Endodermal cell (in vitro differentiated cells): Measurements from ENCODE around the gene OSBPL9. TPM values are rescaled to one million over a fixed set of nuclear protein-coding genes. Genes with fewer than 3 reads are reported as not detected.

ENCODE experiments used
- DNase-seq: peaks from one replicate; pipeline ENCODE4 v3.0.0-alpha.2; 2017
- H3K27ac ChIP-seq: 2 replicates; pipeline ENCODE4 v1.5.1; 2013; ENCODE audit warnings: mild to moderate bottlenecking, low read depth, low read length, moderate library complexity
- H3K27me3 ChIP-seq: 2 replicates; pipeline ENCODE4 v1.6.1; 2013; ENCODE audit warnings: mild to moderate bottlenecking, low read length, moderate library complexity; ENCODE audit not compliant: insufficient read depth, control insufficient read depth, poor library complexity, severe bottlenecking
- H3K36me3 ChIP-seq: 2 replicates; pipeline ENCODE4 v1.7.0; 2013; ENCODE audit warnings: mild to moderate bottlenecking, low read length, moderate library complexity; ENCODE audit not compliant: control insufficient read depth, insufficient read depth
- H3K4me1 ChIP-seq: one replicate; pipeline ENCODE4 v1.7.0; 2013; ENCODE audit warnings: low read length; ENCODE audit not compliant: control insufficient read depth, insufficient read depth
- H3K4me3 ChIP-seq: 2 replicates; pipeline ENCODE4 v1.5.1; 2013; ENCODE audit warnings: mild to moderate bottlenecking, low read length, moderate library complexity
- H3K9ac ChIP-seq: 2 replicates; pipeline ENCODE4 v1.6.1; 2013; ENCODE audit warnings: mild to moderate bottlenecking, low read length, moderate library complexity; ENCODE audit not compliant: poor library complexity, severe bottlenecking; ENCODE audit errors: extremely low read depth
- H3K9me3 ChIP-seq: 2 replicates; pipeline ENCODE4 v1.6.1; 2013; ENCODE audit warnings: mild to moderate bottlenecking, low read length, moderate library complexity; ENCODE audit not compliant: control insufficient read depth
- H3K27ac Mint-ChIP-seq: 2 replicates; pipeline ENCODE4 v1.8.0; 2020; ENCODE audit warnings: mixed read lengths
- H3K27me3 Mint-ChIP-seq: 2 replicates; pipeline ENCODE4 v1.8.0; 2021; ENCODE audit warnings: mild to moderate bottlenecking, mixed read lengths; ENCODE audit not compliant: insufficient read depth
- H3K36me3 Mint-ChIP-seq: 2 replicates; pipeline ENCODE4 v1.8.0; 2020; ENCODE audit warnings: low read depth, mixed read lengths
- H3K4me1 Mint-ChIP-seq: 2 replicates; pipeline ENCODE4 v1.8.0; 2020; ENCODE audit warnings: mixed read lengths
- H3K4me3 Mint-ChIP-seq: 2 replicates; pipeline ENCODE4 v1.8.0; 2020; ENCODE audit warnings: mild to moderate bottlenecking, moderate library complexity, mixed read lengths
- H3K9me3 Mint-ChIP-seq: 2 replicates; pipeline ENCODE4 v1.8.0; 2020; ENCODE audit warnings: mild to moderate bottlenecking, mixed read lengths
- WGBS, 2 experiments: methylation state at CpG; one replicate each; pipeline versions ENCODE4 v1.1.5 to v1.1.7; 2013; ENCODE audit warnings: missing lambda C conversion rate in 2 of 2, mixed read lengths in 1 of 2; ENCODE audit not compliant: insufficient coverage in 1 of 2, insufficient read length in 1 of 2; 5-methylcytosine and 5-hydroxymethylcytosine counted together
- total RNA-seq, 2 donors: library from RNA; stranded (reverse); fragmentation: NEBNext Ultra II Directional in 1 of 2; extraction: Animal tissue kit (Norgen Biotek cat#: 25700) in 1 of 2; gene quantifications; 2 replicates in 1 of 2; 3 replicates in 1 of 2; pipeline ENCODE4 v1.2.1, GENCODE V29; 2021
- TF ChIP-seq, protein P1 (sequence below): fragments of 200-600 bp; sonication (generic); conservative IDR thresholded peaks from 2 replicates; pipeline ENCODE4 v1.5.0; 2021; ENCODE audit warnings: antibody characterized with exemption, mild to moderate bottlenecking

Gene OSBPL9
- total RNA-seq, 2 donors from 2014 or later, result 76.9 to 93.3 TPM

DNA sequence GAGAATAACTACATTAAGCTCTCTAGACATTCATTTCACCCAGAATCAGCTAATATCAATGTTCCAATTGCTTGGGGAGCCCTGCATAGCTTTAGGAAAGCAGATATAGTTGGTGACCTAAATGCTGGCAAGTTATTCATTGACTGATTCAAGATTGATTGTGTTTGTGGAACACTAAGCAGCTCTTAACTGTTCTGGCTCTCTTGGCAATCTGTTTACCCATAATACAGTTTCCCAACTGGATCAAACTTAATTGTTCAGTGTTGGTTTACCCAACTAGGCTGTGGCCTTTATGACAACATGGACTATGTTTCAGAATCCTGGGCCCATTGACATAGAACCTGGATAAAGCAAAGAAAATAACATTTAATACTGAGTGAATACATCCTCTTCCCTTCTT lies 178.0 kb downstream of the OSBPL9 start:
- Histone ChIP-seq H3K4me1 (no peaks in the 10 kb centered on the region), H3K4me3 (no peak overlapping the region), H3K9me3 (no peaks in the 10 kb centered on the region), H3K9ac (no peak overlapping the region), H3K36me3 (peaks cover 82% of the 10 kb centered on the region), H3K27me3 (no peaks in the 10 kb centered on the region), H3K27ac (no peak overlapping the region)
- Mint-ChIP-seq H3K4me1 (no peaks in the 10 kb centered on the region), H3K27me3 (no peaks in the 10 kb centered on the region), H3K27ac (no peak overlapping the region), H3K36me3 (peaks cover 59% of the 10 kb centered on the region), H3K9me3 (no peaks in the 10 kb centered on the region), H3K4me3 (no peak overlapping the region)
- TF ChIP-seq, protein P1, sequence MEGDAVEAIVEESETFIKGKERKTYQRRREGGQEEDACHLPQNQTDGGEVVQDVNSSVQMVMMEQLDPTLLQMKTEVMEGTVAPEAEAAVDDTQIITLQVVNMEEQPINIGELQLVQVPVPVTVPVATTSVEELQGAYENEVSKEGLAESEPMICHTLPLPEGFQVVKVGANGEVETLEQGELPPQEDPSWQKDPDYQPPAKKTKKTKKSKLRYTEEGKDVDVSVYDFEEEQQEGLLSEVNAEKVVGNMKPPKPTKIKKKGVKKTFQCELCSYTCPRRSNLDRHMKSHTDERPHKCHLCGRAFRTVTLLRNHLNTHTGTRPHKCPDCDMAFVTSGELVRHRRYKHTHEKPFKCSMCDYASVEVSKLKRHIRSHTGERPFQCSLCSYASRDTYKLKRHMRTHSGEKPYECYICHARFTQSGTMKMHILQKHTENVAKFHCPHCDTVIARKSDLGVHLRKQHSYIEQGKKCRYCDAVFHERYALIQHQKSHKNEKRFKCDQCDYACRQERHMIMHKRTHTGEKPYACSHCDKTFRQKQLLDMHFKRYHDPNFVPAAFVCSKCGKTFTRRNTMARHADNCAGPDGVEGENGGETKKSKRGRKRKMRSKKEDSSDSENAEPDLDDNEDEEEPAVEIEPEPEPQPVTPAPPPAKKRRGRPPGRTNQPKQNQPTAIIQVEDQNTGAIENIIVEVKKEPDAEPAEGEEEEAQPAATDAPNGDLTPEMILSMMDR, result no peak
- no peak for DNase-seq

DNA sequence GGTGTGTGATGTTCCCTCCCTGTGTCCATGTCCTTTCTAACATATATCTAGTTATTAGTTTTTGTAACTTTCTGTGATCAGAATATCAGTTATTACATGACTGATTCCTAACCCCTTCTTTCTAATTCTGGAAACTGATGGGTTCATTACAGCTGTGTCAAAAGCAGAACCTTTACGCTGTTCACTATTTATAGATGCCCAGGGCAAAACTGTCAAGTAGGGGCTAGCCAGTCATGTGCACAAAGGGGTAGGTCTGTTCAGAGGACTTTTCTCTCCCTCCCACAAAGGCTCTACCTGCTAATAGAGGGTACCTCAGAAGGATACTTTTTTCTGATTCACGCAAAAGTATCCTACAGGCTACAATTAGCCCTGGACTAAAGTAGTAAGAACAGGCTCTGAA lies 182.5 kb downstream of the OSBPL9 start:
- Histone ChIP-seq H3K27ac (no peak overlapping the region), H3K9ac (no peak overlapping the region), H3K4me1 (no peaks in the 10 kb centered on the region), H3K9me3 (no peaks in the 10 kb centered on the region), H3K4me3 (no peak overlapping the region), H3K36me3 (peaks cover 75% of the 10 kb centered on the region), H3K27me3 (no peaks in the 10 kb centered on the region)
- Mint-ChIP-seq H3K9me3 (no peaks in the 10 kb centered on the region), H3K4me1 (no peaks in the 10 kb centered on the region), H3K4me3 (no peak overlapping the region), H3K36me3 (peaks cover 46% of the 10 kb centered on the region), H3K27ac (no peak overlapping the region), H3K27me3 (no peaks in the 10 kb centered on the region)
- TF ChIP-seq, protein P1, result no peak
- 80 to 100% methylated on average over 1 to 2 of the region's 2 CpGs for WGBS, 2 experiments
- no peak for DNase-seq

DNA sequence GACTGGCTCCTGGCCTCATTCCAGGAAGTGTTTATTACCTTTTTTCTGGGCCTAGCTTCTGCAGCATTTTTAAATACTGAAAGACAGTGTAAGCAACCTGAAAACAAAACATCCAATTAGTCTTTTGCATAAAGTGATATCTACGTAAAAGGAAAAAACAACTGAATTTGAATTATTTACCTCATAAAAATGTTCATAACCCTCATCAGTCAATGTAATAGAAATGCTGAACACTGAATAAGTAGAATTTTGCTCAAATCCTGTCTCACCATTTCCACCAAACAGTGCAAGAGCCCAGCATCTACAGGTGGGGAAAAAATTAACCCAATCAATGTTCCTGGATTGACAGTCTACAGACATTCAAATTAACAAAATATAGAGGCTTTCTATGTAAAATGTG lies 197.6 kb downstream of the OSBPL9 start:
- Mint-ChIP-seq H3K36me3 (peaks cover 29% of the 10 kb centered on the region), H3K9me3 (no peaks in the 10 kb centered on the region), H3K27ac (no peak overlapping the region), H3K27me3 (no peaks in the 10 kb centered on the region), H3K4me1 (no peaks in the 10 kb centered on the region), H3K4me3 (no peak overlapping the region)
- TF ChIP-seq, protein P1, result no peak
- H3K9me3 ChIP-seq, result no peaks in the 10 kb centered on the region
- no peaks in the 10 kb centered on the region for H3K4me1 ChIP-seq
- no peaks in the 10 kb centered on the region for H3K27me3 ChIP-seq
- H3K36me3 ChIP-seq, result peaks cover 92% of the 10 kb centered on the region
- H3K4me3 ChIP-seq, result no peak overlapping the region
- no peak overlapping the region for H3K9ac ChIP-seq
- no peak overlapping the region for H3K27ac ChIP-seq
- WGBS, 2 experiments, result 100% methylated on average over 1 of the region's 1 CpG; no CpG with 5 or more reads in 1 of the 2 experiments
- DNase-seq, result no peak
